ENCODE data around the gene FAM169A.

DNA sequence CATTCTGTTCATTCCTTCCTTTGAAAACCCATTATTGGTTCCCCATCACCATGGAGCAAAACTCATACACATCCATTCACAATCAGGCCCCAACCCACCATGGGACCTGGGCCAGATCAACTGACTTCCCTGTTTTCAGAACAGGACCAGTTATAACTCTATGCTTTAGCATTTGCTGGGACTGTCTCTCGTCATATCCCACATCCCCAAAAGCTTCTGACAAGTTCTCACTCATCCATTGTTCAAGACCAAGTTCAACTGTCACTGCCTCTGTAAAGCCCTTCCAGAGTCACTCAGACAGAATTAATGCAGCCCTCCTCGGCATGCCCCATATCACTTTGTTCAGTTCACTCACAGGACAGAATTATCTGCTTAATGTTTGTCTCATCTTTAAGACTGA, 4.0 kb downstream of the FAM169A start:
- TF ChIP-seq CTCF (IDR thresholded peaks at IDR 0.05; ENCODE audit: insufficient read depth, low read length, poor library complexity, severe bottlenecking), result no peak
- TF ChIP-seq EZH2phosphoT487 (conservative IDR thresholded peaks at IDR 0.05; ENCODE audit: low read length), result no peak
